ENCODE results near the gene MX2.

Gene MX2

DNA sequence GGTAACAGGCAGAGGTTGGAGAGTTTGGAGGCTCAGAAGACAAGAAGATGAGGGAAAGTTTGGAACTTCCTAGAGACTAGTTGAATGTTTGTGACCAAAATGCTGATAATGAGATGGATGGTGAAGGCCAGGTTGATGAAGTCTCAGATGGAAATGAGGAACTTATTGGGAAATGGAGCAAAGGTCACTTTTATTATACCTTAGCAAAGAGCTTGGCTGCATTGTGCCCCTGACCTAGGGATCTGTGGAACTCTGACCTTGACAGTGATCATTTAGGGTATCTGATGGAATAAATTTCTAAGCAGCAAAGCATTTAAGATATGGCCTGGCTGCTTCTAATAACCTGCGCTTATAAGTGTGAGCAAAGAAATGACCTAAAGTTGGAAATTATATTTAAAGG lies 28.1 kb upstream of the MX2 start:
- Histone ChIP-seq H3K4me1 (ENCODE audit: control insufficient read depth, low read length) (no peaks in the 10 kb centered on the region), H3K27me3 (ENCODE audit: control insufficient read depth, low read length) (no peaks in the 10 kb centered on the region), H3K9me2 (replicated peaks; ENCODE audit: control insufficient read depth, low read length) (no peaks in the 10 kb centered on the region), H3K9me3 (ENCODE audit: control insufficient read depth, insufficient read depth, low read length) (no peaks in the 10 kb centered on the region), H3F3A (ENCODE audit: control insufficient read depth, insufficient read depth) (no peaks in the 10 kb centered on the region), H4K20me1 (ENCODE audit: control insufficient read depth, insufficient read depth, low read depth, low read length) (no peaks in the 10 kb centered on the region), H3K4me2 (ENCODE audit: low read length) (no peak overlapping the region), H3K79me2 (ENCODE audit: control insufficient read depth, low read length) (no peaks in the 10 kb centered on the region), H3K27ac (ENCODE audit: low read depth, low read length) (no peak overlapping the region), H3K36me3 (ENCODE audit: control insufficient read depth, low read length) (no peaks in the 10 kb centered on the region), H3K4me3 (ENCODE audit: low read length) (no peak overlapping the region)
- no peak for TF ChIP-seq EZH2phosphoT487 (IDR thresholded peaks at IDR 0.05; ENCODE audit: borderline replicate concordance, low read length)
- TF ChIP-seq, protein P1, sequence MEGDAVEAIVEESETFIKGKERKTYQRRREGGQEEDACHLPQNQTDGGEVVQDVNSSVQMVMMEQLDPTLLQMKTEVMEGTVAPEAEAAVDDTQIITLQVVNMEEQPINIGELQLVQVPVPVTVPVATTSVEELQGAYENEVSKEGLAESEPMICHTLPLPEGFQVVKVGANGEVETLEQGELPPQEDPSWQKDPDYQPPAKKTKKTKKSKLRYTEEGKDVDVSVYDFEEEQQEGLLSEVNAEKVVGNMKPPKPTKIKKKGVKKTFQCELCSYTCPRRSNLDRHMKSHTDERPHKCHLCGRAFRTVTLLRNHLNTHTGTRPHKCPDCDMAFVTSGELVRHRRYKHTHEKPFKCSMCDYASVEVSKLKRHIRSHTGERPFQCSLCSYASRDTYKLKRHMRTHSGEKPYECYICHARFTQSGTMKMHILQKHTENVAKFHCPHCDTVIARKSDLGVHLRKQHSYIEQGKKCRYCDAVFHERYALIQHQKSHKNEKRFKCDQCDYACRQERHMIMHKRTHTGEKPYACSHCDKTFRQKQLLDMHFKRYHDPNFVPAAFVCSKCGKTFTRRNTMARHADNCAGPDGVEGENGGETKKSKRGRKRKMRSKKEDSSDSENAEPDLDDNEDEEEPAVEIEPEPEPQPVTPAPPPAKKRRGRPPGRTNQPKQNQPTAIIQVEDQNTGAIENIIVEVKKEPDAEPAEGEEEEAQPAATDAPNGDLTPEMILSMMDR (IDR thresholded peaks at IDR 0.05; ENCODE audit: low read depth, low read length, poor library complexity, severe bottlenecking) = no peak

DNA sequence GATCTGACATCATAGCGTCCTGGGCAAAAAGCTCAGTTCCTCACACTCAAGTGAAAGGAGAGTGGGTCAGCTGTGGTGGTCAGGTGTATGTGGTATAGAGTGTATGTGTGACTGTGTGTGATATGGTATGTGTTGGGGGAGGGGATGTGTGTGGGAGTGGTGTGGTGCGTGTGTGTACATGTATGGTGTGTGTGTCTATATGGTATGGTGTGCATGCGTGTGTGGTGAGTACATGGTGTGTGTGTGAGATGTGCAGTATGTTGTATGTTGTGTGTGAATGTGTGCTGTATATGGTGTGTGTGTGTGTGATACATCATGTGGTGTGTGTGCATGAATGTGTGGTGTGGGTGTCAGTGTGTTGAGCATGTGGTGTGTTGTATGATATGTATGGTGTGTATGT lies 24.3 kb upstream of the MX2 start:
- Histone ChIP-seq H3K79me2 (ENCODE audit: control insufficient read depth, low read length) (no peaks in the 10 kb centered on the region), H4K20me1 (ENCODE audit: control insufficient read depth, insufficient read depth, low read depth, low read length) (no peaks in the 10 kb centered on the region), H3K9me2 (replicated peaks; ENCODE audit: control insufficient read depth, low read length) (no peaks in the 10 kb centered on the region), H3K4me1 (ENCODE audit: control insufficient read depth, low read length) (no peaks in the 10 kb centered on the region), H3K9me3 (ENCODE audit: control insufficient read depth, insufficient read depth, low read length) (no peaks in the 10 kb centered on the region), H3K27me3 (ENCODE audit: control insufficient read depth, low read length) (0 out of 2 replicates have a peak, but pooled peaks cover 3% of the 10 kb centered on the region), H3K27ac (ENCODE audit: low read depth, low read length) (no peak overlapping the region), H3K36me3 (ENCODE audit: control insufficient read depth, low read length) (no peaks in the 10 kb centered on the region), H3K4me3 (ENCODE audit: low read length) (no peak overlapping the region), H3F3A (ENCODE audit: control insufficient read depth, insufficient read depth) (no peaks in the 10 kb centered on the region), H3K4me2 (ENCODE audit: low read length) (no peak overlapping the region)
- TF ChIP-seq, protein P1 (IDR thresholded peaks at IDR 0.05; ENCODE audit: low read depth, low read length, poor library complexity, severe bottlenecking) = no peak
- TF ChIP-seq EZH2phosphoT487 (IDR thresholded peaks at IDR 0.05; ENCODE audit: borderline replicate concordance, low read length) = no peak

DNA sequence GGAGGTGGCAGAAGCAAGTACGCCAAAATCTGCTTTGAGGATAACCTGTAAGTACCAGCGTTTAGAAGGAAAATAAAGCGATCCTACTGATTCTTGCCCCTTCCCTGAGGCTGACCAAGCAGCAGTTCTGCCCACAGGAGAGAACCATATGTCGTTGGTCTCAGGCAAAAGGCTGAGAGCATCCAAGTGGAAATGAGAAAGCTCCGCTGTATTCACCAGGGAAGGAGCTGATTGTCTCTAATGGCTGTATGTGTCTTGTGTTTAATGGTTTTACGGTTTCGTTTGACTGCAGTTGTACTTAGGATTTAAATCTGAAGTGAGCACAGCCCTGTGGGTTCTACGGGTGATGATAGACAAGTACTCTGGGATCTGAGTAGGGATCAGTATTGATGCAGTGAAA lies 23.4 kb upstream of the MX2 start:
- 0 out of 2 replicates have a peak, but pooled peaks cover 3% of the 10 kb centered on the region for H3K27me3 ChIP-seq (ENCODE audit: control insufficient read depth, low read length)
- H3K79me2 ChIP-seq (ENCODE audit: control insufficient read depth, low read length) = no peaks in the 10 kb centered on the region
- H3K4me3 ChIP-seq (ENCODE audit: low read length) = no peak overlapping the region
- TF ChIP-seq, protein P1 (IDR thresholded peaks at IDR 0.05; ENCODE audit: low read depth, low read length, poor library complexity, severe bottlenecking) = no peak
- no peaks in the 10 kb centered on the region for H3K4me1 ChIP-seq (ENCODE audit: control insufficient read depth, low read length)
- H3K36me3 ChIP-seq (ENCODE audit: control insufficient read depth, low read length) = no peaks in the 10 kb centered on the region
- H3K9me3 ChIP-seq (ENCODE audit: control insufficient read depth, insufficient read depth, low read length) = no peaks in the 10 kb centered on the region
- no peaks in the 10 kb centered on the region for H3F3A ChIP-seq (ENCODE audit: control insufficient read depth, insufficient read depth)
- no peak overlapping the region for H3K4me2 ChIP-seq (ENCODE audit: low read length)
- no peaks in the 10 kb centered on the region for H4K20me1 ChIP-seq (ENCODE audit: control insufficient read depth, insufficient read depth, low read depth, low read length)
- no peaks in the 10 kb centered on the region for H3K9me2 ChIP-seq (replicated peaks; ENCODE audit: control insufficient read depth, low read length)
- no peak overlapping the region for H3K27ac ChIP-seq (ENCODE audit: low read depth, low read length)

DNA sequence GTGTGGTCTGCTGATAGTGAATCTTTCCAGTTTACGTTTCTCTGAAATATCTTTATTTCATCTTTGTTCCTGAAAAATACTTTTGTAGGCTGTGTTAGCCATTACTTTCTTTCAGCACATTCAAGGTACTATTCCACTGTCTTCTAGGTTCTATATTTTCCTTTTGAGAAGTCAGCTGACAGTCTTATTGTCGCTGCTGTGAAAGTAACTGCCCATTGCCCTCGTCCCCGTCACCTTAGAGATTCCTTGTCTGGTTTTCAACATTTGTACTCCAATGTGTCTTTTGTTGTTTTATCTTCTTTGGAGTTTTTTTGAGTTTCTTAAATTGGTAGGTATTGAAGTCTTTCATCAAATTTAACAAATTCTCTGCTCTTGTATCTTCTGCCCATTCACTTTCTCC lies 19.8 kb upstream of the MX2 start:
- no peak overlapping the region for H3K27ac ChIP-seq (ENCODE audit: low read depth, low read length)
- H3K4me3 ChIP-seq (ENCODE audit: low read length) = no peak overlapping the region
- no peaks in the 10 kb centered on the region for H4K20me1 ChIP-seq (ENCODE audit: control insufficient read depth, insufficient read depth, low read depth, low read length)
- H3F3A ChIP-seq (ENCODE audit: control insufficient read depth, insufficient read depth) = no peaks in the 10 kb centered on the region
- H3K4me2 ChIP-seq (ENCODE audit: low read length) = no peak overlapping the region
- no peaks in the 10 kb centered on the region for H3K9me3 ChIP-seq (ENCODE audit: control insufficient read depth, insufficient read depth, low read length)
- H3K4me1 ChIP-seq (ENCODE audit: control insufficient read depth, low read length) = no peaks in the 10 kb centered on the region
- H3K9me2 ChIP-seq (replicated peaks; ENCODE audit: control insufficient read depth, low read length) = no peaks in the 10 kb centered on the region
- no peaks in the 10 kb centered on the region for H3K36me3 ChIP-seq (ENCODE audit: control insufficient read depth, low read length)
- TF ChIP-seq, protein P1 (IDR thresholded peaks at IDR 0.05; ENCODE audit: low read depth, low read length, poor library complexity, severe bottlenecking) = no peak
- no peak for TF ChIP-seq EZH2phosphoT487 (IDR thresholded peaks at IDR 0.05; ENCODE audit: borderline replicate concordance, low read length)
- H3K27me3 ChIP-seq (ENCODE audit: control insufficient read depth, low read length) = 0 out of 2 replicates have a peak, but pooled peaks cover 3% of the 10 kb centered on the region
- no peaks in the 10 kb centered on the region for H3K79me2 ChIP-seq (ENCODE audit: control insufficient read depth, low read length)

All from DOHH2 (cell line).